Stimulated activated CD4-positive, alpha-beta T cell treated with anti-CD3 and anti-CD28 coated beads, Interleukin-4, amount 100 ng/mL, for 24 hours (primary cell): ENCODE data around the gene TRIP12.
"Not testable (repeated sequence)": the region's sequence is repeated elsewhere in the genome, so short reads cannot be mapped to it uniquely, and the experiment has no call there.

Experiments
- DNase-seq: peaks from one replicate; pipeline ENCODE4 v3.0.0-alpha.2; 2020

The TRIP12 gene

DNA sequence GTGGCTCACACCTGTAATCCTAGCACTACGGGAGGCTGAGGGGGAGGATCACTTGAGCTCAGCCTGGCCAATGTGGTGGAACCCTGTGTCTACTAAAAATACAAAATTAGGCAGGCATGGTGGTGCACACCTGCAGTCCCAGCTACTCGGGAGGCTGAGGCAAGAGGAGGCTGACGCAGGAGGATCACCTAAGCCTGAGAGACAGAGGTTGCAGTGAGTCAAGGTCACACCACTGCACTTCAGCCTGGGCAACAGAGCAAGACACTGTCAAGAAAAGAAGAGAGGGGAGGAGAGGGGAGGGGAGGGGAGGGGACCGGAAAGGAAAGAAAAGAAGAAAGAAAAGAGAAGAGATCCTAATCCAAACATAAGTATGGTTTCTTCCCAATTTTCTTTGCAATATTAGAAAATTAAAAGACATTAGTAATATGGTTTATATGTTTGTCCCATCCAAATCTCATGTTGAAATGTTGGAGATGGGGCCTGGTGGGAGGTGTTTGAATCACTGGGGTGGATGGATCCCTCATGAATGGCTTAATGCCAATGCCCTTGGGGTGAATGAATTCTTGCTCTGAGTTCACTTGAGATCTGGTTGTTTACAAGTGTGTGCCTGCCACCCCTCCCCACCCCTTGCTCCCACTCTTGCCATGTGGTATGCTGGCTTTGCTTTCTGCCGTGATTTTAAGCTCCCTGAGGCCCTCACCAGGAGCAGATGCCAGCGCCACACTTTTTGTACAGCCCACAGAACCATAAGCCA is 50.7 kb downstream of the TRIP12 start:
- DNase-seq = no peak

DNA sequence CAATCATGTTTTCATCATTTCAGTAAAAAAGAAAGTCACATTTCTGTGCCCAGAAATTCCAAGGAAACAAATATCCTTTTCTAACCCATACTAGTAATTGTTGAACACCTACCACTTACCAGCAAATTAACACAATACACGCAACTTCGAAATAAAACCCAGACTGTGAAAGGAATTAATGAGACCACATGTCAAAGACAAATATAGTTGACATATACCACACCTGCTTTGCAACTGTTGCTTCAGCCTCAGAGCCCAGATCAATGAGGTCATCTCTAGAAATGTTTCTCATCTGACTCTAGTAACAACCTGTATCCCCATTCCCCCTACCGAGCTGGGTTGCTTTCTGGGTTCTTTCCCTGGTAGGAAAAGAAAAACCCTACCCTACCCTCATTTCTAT is 52.6 kb downstream of the TRIP12 start:
- DNase-seq = no peak

DNA sequence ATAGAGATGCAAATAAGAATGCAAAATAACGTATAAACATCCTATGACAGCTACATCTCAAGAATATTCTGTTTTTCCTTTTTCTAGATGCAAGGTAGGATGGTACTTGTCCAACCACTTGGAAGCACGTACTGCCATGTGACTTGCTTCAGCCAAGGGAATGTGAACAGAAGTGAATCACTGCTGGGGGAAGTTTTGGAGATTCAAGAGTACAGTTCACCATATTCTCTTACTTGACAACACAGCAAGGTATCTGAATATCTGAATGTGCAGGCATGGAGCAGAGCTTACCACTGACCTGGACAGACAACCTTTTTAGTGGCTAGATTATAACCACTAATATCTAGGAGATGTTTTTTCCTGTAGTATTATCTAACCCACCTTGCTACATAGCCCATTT is 53.0 kb downstream of the TRIP12 start:
- DNase-seq = no peak

DNA sequence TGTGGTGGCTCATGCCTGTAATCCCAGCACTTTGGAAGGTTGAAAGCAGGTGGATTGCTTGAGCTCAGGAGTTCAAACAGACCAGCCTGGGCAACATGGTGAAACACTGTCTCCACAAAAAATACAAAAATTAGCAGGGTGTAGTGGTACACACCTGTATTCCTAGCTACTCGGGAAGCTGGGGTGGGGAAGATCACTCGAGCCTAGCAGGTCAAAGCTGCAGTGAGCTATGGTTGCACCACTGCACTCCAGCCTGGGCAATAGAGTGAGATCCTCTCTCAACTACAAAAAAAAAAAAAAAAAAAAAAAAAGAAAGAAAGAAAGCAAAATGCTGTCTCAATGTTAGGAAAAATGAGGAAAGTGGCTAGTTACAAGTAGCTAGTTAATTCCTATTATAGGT is 56.8 kb downstream of the TRIP12 start:
- no peak for DNase-seq

DNA sequence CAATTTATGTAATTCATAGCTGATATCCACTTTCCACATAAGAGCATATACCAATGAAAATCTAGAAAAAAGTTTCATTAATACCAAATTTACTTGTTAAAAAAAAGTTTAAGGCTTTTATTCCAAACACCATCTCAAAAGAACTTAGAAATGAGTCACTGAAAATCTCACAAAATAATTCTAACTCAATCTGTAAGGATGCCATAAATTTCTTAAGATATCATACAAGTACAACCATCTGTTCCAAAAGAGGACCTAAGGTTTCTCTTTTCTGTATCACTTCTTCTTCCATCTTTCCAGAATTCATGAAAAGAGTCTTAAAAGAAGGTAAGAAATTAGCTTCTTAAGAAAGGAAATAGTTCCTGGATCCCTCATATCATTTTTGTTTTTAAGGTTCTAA is 60.4 kb downstream of the TRIP12 start:
- no peak for DNase-seq

DNA sequence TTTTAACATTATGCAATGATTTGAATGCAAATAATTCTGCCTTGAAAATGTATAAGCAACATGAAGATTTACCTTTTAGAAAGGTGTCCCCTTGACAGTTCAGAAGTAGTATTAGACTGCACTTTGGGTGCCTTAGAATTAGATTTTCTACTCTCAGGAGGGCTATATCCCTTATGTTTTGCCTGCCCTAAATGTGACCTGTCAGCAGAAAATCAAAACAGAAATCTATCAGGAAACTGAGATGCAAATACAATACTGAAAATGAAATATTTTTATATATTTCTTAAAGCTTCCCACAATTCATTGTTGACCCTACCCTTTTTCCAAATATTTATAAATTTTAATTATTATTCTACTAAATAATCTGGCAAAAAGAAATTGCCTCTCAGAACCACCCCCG is 61.5 kb downstream of the TRIP12 start:
- DNase-seq = no peak

DNA sequence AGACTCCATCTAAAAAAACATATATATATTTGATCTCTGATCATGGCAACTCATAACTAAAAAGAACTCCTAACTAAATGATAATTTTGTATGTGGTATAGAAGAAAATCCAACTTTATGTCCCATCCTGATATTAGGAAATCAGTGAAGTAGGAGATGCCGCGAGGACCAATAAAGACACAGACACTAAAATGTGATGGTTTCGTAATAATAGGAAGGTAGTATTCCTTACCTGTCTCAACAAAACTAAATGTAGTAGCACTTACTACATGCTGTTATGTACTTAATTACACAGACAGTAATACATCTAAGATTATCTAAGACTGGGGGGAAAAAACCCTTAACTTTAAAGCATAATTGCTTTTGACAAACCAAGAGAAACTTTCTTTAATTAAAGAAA is 63.5 kb downstream of the TRIP12 start:
- no peak for DNase-seq

DNA sequence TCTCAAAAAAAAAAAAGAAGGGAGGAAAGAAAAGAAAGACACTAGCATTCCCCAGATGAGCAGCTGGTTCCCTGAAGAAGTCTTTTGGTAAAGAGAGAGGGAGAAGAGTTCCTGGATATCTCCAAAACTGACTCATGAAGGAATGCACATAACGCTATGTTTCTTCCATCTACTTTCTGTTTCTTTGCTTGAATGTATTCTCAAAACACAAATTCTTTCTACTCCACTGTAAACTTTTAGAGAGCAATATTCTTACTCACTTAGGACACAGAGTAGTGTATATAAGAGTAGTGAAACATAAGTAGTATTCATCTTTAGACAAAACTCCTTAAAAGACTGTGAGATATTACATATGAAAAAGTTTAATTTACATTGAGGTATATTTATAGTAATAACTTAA is 64.2 kb downstream of the TRIP12 start:
- DNase-seq = no peak

DNA sequence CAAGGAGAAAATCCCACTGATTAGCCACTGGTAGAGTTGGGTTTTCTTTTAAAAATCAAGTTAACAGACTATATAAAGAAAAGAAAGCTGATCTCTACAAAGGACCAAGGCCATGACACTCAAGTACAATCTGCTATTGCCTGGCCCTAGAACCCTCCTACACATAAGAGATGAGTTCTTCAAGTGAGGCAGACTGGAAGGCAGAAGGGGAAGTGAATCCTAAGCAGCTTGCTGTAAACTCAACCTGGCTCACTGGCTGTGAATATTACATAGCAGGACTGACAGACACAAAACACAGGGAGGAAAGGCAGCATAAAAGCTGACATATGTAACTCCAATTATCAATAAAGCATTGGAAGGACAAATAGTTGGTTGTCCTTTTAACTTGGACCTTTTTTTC is 65.4 kb downstream of the TRIP12 start:
- no peak for DNase-seq

DNA sequence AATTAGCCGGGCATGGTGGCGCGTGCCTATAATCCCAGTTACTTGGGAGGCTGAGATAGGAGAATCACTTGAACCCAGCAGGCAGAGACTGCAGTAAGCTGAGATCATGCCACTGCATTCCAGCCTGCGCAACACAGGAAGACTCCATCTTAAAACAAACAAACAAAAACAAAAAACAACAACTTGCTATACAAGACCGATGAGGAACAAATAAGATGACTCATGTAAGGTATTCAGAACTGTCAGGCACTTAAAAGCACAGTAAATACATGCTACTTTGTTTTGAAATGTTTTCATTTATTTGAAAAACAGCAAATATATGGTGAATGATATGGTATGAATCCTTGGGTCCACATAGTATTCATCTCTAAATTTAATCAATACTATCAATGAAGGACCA is 66.7 kb downstream of the TRIP12 start:
- DNase-seq = no peak

DNA sequence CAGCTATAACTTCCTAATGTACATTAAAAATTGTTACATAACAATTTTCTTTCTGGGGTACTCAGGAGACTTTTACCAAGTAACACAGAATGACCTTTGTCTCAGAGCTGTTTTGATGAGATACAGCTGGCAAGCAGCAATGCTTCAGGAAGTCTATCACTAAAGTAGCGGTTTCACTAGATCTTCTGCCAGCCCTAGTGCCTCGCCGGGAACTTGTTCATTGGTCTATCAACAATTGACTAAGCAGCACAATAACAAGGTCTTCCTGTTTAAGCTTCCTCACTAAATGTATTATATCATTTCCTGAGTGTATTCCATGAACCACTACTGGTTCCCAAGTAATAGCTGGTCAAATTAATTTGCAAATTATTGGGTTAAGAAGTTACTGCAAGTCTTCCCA is 69.2 kb downstream of the TRIP12 start:
- peak; percentile 39 for DNase-seq

DNA sequence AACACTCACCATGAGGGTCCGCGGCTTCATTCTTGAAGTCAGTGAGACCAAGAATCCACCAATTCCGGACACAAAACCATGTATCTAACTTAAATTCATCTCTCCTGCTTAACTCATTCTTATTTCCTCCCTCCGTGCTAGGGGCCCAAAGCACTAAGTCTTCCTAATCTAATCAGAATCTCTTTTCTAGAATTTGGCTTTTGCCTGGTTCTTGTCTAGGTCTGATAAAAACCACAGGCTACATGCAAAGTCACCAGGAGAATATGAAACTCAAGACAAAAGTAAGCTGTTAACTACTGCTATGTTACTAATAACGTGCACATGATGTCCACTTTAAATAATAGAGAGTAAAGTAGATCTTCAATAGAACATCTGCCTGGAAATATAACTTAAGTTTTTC is 69.9 kb downstream of the TRIP12 start:
- DNase-seq = no peak

DNA sequence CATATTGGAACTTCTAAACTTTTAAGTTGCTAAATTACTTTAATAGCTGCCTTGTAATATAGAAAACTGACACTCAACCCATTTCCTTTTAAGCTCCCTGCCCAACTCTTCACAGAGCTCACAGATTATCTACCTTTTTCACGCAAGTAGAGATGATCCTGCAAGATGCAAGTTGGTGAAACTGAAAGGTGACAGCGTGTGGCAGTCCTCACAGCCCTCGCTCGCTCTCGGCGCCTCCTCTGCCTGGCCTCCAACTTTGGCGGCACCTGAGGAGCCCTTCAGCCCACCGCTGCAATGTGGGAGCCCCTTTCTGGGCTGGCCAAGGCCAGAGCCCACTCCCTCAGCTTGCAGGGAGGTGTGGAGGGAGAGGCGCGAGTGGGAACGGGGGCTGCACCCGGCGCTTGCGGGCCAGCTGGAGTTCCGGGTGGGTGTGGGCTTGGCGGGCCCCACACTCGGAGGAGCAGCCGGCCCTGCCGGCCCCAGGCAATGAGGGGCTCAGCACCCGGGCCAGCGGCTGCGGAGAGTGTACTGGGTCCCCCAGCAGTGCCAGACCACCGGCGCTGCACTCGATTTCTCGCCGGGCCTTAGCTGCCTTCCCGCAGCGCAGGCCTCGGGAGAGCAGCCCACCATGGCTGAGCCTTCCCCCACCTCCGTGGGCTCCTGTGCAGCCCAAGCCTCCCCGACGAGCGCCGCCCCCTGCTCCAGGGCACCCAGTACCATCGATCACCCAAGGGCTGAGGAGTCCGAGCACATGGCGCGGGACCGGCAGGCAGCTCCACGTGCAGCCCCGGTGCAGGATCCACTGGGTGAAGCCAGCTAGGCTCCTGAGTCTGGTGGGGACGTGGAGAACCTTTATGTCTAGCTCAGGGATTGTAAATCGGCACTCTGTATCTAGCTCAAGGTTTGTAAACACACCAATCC is 71.2 kb downstream of the TRIP12 start:
- peak; percentile 20 for DNase-seq

DNA sequence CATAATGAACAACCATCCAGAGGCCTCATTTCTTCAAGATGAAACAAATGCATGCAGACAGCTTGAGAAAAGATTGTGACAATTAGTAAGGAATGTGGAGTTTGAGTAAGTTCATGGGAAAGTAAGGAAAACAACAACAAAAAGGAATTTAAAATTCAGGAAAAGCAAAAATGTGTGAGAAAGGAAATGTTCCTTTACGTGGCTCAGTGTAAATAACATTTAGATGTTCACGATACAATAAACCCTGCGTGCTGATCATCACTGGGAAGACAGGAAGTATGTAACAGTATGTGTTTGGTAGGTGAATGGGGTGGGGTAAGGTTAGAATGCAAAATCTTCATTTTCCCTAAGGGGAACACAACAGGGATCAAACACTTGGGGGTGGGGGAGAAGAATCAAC is 72.7 kb downstream of the TRIP12 start:
- DNase-seq = no peak

DNA sequence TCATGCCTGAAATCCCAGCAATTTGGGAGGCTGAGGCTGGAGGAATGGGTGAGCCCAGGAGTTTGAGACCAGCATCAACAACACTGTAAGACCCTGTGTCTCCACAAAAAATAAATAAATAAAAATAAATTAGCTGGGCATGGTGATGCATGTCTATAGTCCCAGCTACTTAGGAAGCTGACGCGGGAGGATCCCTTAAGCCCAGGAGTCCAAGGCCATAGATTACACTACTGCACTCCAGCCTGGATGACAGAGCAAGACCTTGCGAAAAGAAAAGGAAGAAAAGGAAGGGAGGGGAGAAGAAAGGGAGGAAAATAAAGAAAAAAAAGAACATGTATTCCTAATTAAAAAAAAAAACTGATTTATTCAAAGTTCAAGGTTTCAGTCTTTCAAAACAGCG is 78.2 kb downstream of the TRIP12 start:
- no peak for DNase-seq

DNA sequence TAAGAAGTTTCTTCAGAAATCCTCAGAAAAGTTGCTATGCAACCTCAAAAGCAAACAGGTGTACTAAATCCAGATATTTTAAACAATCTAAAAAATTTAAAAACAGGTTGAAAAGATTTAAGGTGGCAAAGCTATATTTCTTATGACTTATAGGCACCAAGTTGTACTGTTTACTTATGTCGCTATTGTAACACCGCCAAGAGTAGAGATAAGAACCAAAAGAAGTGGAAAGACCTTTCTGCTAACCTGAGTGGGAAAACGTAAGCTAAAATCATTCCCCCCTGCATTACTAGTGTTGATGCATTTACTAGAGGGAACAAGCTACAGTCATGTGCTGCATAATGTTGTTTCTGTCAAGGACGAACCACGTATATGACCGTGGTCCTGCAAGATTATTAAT is 83.1 kb downstream of the TRIP12 start:
- no peak for DNase-seq

DNA sequence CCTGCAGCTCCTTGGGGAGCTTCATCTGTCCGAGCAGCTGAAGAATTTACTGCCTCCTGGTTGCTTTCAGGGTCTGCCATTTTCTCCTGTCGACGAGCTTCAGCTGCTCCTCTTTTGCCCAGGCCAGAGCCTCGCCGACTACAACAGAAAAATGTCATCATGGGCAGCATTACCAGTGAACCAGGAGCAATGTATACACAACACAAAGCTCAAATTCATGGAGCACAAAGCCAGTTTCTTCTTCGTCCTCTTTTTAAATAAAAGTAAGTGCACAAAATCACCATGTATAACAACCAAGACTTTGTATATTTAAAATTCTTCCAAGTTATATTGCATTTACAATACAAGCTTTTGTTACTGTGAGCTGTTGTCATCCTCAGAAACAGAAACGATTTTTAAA is 85.0 kb downstream of the TRIP12 start:
- no peak for DNase-seq

DNA sequence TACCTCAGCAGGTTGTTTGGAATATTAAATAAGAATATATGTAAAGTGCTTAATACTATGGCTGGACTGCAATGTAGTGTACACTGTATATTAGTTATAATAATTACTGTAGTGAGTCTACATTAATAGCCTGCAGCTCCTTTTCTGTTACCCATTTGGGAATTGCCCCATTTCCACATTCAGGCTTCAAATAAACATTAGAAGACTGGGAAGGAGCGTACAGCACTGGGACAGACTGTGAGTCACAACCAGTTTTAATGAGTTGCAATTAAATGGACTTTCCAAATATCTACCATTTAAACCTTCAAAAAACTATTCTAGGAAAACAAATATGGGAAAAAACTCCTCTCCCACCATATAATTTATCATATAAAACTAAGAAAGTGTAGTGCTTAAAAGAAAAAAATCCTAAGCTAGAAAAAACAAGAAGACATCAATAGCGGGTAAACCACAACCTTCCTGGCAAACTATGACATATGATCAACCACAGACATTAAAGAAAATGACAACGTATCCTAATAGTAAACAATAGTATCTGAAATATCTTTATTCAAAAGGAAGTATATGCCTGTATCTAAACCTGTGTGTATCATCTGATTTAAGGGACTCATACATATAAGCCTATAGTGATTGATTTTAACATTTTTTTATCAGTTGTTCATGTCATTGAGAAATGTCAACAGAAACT is 86.1 kb downstream of the TRIP12 start:
- DNase-seq = no peak

DNA sequence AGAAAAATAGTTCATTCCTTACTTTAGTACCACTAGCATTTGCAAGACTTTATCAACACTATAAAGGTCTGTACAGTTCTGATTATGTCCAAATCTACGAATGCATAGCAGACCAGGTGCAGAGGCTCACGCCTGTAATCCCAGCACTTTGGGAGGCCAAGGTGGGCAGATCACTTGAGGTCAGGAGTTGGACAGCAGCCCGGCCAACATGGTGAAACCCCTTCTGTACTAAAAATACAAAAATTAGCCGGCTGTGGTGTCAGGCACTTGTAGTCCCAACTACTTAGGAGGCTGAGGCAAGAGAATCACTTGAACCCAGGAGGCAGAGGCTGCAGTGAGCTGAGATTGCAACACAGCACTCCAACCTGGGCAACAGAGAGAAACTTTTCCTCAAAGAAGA is 87.4 kb downstream of the TRIP12 start:
- not testable (repeated sequence) for DNase-seq

DNA sequence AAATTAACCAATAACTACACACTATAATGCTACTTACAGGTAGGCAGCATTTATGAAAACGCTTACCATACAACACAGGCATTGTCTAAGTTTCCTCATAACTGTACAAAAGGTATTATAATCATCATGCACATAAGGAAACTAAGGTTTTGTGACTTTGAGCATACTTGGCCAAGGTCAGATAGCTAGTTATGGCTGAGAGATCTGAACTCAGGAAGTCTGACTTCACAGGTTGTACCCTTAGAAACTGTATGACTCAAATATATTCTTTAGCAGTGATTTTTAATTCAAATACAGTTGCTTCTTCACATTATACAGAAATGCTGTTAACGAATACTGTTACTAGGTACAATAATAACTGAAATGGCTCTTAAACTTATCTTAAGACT is 89.3 kb downstream of the TRIP12 start:
- no peak for DNase-seq

DNA sequence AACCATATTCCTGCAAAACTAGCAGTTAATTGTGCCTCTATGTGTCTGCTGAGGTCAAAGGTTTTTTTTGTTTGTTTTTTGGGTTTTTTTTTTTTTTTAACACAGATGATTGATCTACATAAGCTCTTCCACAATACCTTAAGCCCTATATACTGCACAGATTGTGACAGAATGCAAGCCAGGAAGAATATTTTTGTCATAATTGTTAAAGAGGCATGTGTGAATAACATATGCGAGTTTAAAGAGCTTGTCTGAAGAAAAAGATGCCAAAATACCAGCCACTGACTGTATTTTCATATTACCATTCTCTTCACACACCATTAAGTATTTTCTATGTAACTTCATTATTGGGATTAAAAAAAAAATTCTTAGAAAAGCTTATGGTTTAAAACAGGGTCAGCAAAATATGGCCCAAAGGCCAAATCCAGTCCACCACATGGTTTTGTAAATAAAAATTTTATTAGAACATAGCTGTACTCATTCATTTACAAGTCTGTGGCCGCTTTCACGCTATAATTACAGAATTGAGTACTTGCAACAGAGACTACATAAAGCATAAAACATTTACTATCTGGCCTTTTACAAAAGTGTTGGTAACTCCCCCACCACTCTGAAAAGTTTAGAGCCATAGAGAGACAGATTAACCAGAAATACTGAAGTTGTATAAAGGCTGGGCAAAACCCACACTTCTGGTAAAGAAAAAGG is 89.9 kb downstream of the TRIP12 start:
- no peak for DNase-seq

DNA sequence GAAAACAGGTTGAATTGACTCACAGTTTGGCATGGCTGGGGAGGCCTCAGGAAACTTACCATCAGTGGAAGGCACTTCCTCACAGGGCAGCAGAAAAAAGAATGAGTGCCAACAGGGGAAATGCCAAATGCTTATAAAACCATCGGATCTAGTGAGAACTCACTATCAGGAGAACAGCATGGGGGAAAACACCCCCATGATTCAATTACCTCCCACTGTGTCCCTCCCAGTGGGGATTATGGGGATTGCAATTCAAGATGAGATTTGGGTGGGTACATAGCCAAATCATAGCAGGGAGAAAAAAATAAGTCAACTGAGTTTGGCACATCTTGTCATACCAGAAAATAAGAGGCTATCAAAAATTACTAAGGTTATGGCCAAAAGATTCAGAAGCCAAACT is 96.3 kb downstream of the TRIP12 start:
- no peak for DNase-seq

DNA sequence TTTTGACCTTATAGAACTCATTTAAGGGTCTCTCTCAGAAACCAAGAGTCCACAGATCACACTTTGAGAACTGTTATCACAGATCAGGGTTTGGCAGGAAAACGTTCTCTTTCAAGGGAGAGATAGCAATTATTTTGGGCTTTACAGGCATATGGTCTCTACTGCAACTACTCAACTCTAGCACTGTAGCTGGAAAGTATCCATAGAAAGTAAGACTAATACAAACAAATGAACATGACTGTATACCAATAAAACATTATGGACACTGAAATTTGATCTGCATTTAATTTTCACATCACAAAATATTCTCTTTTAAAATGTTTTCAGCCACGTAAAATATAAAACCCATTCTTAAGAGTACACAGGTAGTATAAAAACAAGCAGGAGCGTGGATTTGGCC is 100.5 kb downstream of the TRIP12 start:
- no peak for DNase-seq
